ENCODE data around the gene PRPH2.
"Not testable (repeated sequence)": the region's sequence is repeated elsewhere in the genome, so short reads cannot be mapped to it uniquely, and the experiment has no call there.

The PRPH2 gene

GRCh38 chr6:42735976-42736375 lies 13.6 kb upstream of the PRPH2 start:
- no peak overlapping the region for H3K4me3 ChIP-seq (ENCODE audit: low read depth, low read length)
- no peak for TF ChIP-seq CTCF (IDR thresholded peaks at IDR 0.05; ENCODE audit: insufficient read depth, low read length, missing control alignments)
- ChIA-PET CTCF (interaction anchor here (3.8 kb wide), 1 partner anchor 10 kb away, joined by 21 read pairs; no protein-coding TSS in a partner anchor), POLR2A (no interaction called here)
- DNase-seq (ENCODE audit: low read depth, low spot score) = no peak

DNA sequence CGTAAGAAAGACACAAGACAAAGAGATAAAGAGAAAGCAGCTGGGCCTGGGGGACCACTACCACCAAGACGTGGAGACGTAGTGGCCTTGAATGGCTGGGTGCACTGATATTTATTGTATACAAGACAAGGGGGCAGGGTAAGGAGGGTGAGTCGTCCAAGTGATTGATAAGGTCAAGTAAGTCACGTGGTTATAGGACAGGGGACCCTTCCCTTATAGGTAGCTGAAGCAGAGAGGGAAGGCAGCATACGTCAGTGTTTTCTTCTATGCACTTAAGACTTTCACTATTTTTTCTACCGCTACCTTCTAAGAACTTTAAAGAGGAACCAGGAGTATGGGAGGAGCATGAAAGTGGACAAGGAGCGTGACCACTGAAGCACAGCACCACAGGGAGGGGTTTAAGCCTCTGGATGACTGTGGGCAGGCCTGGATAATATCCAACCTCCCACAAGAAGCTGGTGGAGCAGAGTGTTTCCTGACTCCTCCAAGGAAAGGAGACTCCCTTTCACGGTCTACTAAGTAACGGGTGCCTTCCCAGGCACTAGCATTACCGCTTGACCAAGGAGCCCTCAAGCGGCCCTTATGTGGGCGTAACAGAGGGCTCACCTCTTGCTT lies 11.6 kb upstream of the PRPH2 start:
- POLR2A ChIA-PET; DNase-seq (ENCODE audit: low read depth, low spot score); H3K4me3 ChIP-seq (ENCODE audit: low read depth, low read length): not testable (repeated sequence)
- CTCF ChIA-PET = interaction anchor here (0.6 to 3.8 kb wide), 3 partner anchors 8 to 166 kb away, joined by 3 to 21 read pairs (median 5); no protein-coding TSS in a partner anchor

DNA sequence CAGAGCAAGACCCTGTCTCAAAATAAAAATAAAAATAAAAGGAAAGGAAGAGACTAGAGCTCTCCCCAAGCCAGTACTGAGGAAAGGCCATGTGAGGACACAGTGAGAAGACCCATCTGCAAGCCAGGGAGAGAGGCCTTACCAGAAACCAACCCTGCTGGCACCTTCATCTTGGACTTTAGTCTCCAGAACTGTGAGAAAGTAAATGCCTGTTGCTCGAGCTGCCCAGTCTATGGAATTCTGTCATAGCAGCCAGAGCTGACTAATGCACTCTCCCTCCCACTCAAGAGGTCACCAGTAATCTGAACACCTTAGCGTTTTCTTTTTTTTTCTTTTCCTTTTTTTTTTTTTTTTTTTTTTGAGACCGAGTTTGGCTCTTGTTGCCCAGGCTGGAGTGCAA lies 7.3 kb upstream of the PRPH2 start:
- no peak for DNase-seq (ENCODE audit: low read depth, low spot score)
- no peak for TF ChIP-seq CTCF (IDR thresholded peaks at IDR 0.05; ENCODE audit: insufficient read depth, low read length, missing control alignments)
- no peak overlapping the region for H3K4me3 ChIP-seq (ENCODE audit: low read depth, low read length)
- CTCF ChIA-PET = interaction anchor here (0.8 to 7.2 kb wide), 8 partner anchors 9 to 70 kb away, joined by 3 to 143 read pairs (median 4); partner anchors contain the start of gene TBCC
- POLR2A ChIA-PET = interaction anchor here (0.7 to 1.1 kb wide), 2 partner anchors 53 to 149 kb away, joined by 3 to 4 read pairs; partner anchors contain the start of gene RPL7L1

DNA sequence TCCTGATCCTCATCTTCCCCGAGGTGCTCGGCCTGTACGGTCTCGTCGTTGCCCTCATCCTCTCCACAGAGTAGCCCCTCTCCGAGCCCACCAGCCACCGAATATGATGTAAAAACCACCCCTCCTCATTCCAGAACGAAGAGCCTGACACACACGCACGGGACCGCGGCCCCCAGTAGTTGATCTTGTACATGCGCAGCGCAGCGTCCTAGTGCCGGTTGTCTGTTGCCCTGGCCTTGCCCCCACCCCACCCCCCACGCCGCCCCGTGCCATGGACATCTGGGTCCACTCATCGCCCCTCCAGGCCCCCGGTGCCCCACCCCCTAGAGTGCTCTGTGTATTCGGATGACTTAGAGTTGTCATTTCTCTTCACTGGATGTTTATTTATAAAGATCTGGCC lies 5.2 kb upstream of the PRPH2 start:
- POLR2A ChIA-PET = no interaction called here
- CTCF ChIA-PET = interaction anchor here (0.6 to 7.2 kb wide), 16 partner anchors 8 to 172 kb away, joined by 3 to 143 read pairs (median 16); partner anchors contain the start of gene RPL7L1
- no peak for DNase-seq (ENCODE audit: low read depth, low spot score)
- no peak for TF ChIP-seq CTCF (IDR thresholded peaks at IDR 0.05; ENCODE audit: insufficient read depth, low read length, missing control alignments)
- peak overlapping the region; percentile 34; the same call in 1 of the 2 replicates for H3K4me3 ChIP-seq (ENCODE audit: low read depth, low read length)

- DNase-seq (ENCODE audit: low read depth, low spot score) = no peak
- no peak for TF ChIP-seq CTCF (IDR thresholded peaks at IDR 0.05; ENCODE audit: insufficient read depth, low read length, missing control alignments)
- POLR2A ChIA-PET = interaction anchor here (1.0 kb wide), 1 partner anchor 25 kb away, joined by 3 read pairs; no protein-coding TSS in a partner anchor
Observed at GRCh38 chr6:42727087-42727611, 4.8 kb upstream of the PRPH2 start.

DNA sequence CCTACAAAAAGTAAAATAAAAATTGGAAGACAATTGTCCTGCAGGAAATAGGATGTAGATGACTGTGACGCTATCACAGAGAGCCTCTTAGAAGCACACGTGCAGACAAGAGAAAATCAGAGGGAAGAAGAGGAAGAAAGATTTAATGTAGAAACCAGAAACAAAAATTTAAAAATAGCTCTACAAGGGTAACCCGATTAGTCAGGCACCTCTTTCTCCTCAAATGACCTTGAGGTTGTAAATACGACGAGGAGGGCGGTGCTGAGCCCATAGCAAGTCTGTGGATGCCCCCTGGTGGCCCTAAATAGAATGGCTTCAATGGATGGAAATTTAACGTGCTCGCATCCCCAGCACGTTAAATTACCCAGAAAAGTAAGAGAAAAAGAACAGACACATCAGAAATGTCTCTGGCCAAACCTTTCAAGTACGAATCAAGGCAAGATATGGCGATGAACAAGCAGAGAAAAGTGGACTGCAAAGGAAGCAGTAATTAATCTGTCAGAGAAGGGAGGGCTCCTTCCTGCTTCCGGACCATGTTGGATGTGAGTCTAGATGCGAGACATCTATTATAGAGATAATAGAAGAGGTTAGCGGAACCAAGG lies 4.2 kb upstream of the PRPH2 start:
- TF ChIP-seq CTCF (IDR thresholded peaks at IDR 0.05; ENCODE audit: insufficient read depth, low read length, missing control alignments) = peak; percentile 81
- peak; percentile 52 for DNase-seq (ENCODE audit: low read depth, low spot score)
- CTCF ChIA-PET = interaction anchor here (0.6 to 7.2 kb wide), 36 partner anchors 9 to 179 kb away, joined by 3 to 143 read pairs (median 6); partner anchors contain the start of genes RPL7L1 and TBCC
- POLR2A ChIA-PET = interaction anchor here (1.0 to 1.4 kb wide), 2 partner anchors 19 to 24 kb away, joined by 3 to 5 read pairs; partner anchors contain the start of gene TBCC
- peak overlapping the region; percentile 34 for H3K4me3 ChIP-seq (ENCODE audit: low read depth, low read length)

More at GRCh38 chr6:42727087-42727611, 4.8 kb upstream of the PRPH2 start:
- CTCF ChIA-PET = interaction anchor here (0.6 to 7.2 kb wide), 24 partner anchors 8 to 173 kb away, joined by 3 to 143 read pairs (median 7); partner anchors contain the start of gene RPL7L1
- peak overlapping the region; percentile 34 for H3K4me3 ChIP-seq (ENCODE audit: low read depth, low read length)

All from AG04449 (cell line).